A673 (cell line): ENCODE measurements around the gene ARL10. TPM values are rescaled to one million over a fixed set of nuclear protein-coding genes. Genes with fewer than 3 reads are reported as not detected.

Experiments
- BruUV-seq: library from RNA; stranded (reverse); fragments of 400-500 nt; replicated peaks from 2 replicates; lab custom pipeline; 2021; lab: Mats Ljungman, UMichigan
- CTCF ChIA-PET: fragments of 300-600 bp; sonication (Branson Sonifier 250); formaldehyde crosslinking; loops from one replicate; lab custom pipeline; 2022; ENCODE audit warnings: antibody characterized with exemption; lab: Charles Lee
- POLR2A ChIA-PET: fragments of 300-600 bp; sonication (Branson Sonifier 250); formaldehyde crosslinking; loops from one replicate; lab custom pipeline; 2022; ENCODE audit warnings: antibody characterized with exemption; ENCODE audit not compliant: low non-redundant PET; lab: Charles Lee
- DNase-seq: peaks from one replicate; pipeline ENCODE4 v3.0.0-alpha.2; 2015; ENCODE audit warnings: low spot score
- H3K27ac ChIP-seq: fragments of 200-600 bp; sonication (generic); 2 replicates; pipeline ENCODE4 v1.5.1; 2016; ENCODE audit warnings: mixed run types, low read depth, mild to moderate bottlenecking, mixed read lengths, antibody characterized with exemption, low read length; ENCODE audit not compliant: poor library complexity, severe bottlenecking
- H3K27me3 ChIP-seq: fragments of 200-600 bp; sonication (generic); replicated peaks from 2 replicates; pipeline ENCODE4 v1.6.1; 2017; ENCODE audit warnings: mixed run types, low read depth, mild to moderate bottlenecking, mixed read lengths, antibody characterized with exemption, low read length; ENCODE audit not compliant: insufficient read depth, poor library complexity
- H3K36me3 ChIP-seq: fragments of 200-600 bp; sonication (generic); 2 replicates; pipeline ENCODE4 v1.6.1; 2016; ENCODE audit warnings: mixed run types, mild to moderate bottlenecking, mixed read lengths, antibody characterized with exemption, low read length; ENCODE audit not compliant: insufficient read depth, poor library complexity, severe bottlenecking
- H3K4me1 ChIP-seq: fragments of 200-600 bp; sonication (generic); 2 replicates; pipeline ENCODE4 v1.6.1; 2017; ENCODE audit warnings: mixed run types, mild to moderate bottlenecking, mixed read lengths, antibody characterized with exemption, low read length; ENCODE audit not compliant: insufficient read depth, poor library complexity, severe bottlenecking
- H3K4me3 ChIP-seq: fragments of 200-600 bp; sonication (generic); 2 replicates; pipeline ENCODE4 v1.5.1; 2016; ENCODE audit warnings: low read depth, mixed run types, mild to moderate bottlenecking, mixed read lengths, low read length; ENCODE audit not compliant: poor library complexity, severe bottlenecking
- H3K9me3 ChIP-seq: fragments of 200-600 bp; sonication (generic); 2 replicates; pipeline ENCODE4 v1.6.1; 2016; ENCODE audit warnings: mixed run types, low read depth, mild to moderate bottlenecking, mixed read lengths, antibody characterized with exemption, low read length; ENCODE audit not compliant: poor library complexity, severe bottlenecking
- EZH2 ChIP-seq: fragments of 200-600 bp; sonication (generic); IDR thresholded peaks from 2 replicates; pipeline ENCODE4 v1.6.1; 2017; ENCODE audit warnings: borderline replicate concordance, low read depth, mild to moderate bottlenecking, mixed read lengths, antibody characterized with exemption, low read length; ENCODE audit not compliant: poor library complexity, severe bottlenecking
- intact Hi-C: fragments of 100-400 bp; cut with micrococcal nuclease; formaldehyde crosslinking; loops from one replicate; pipeline ENCODE4 v1.10.0; 2022; ENCODE audit not compliant: unreplicated experiment
- total RNA-seq: library from RNA; stranded (reverse); gene quantifications from 2 replicates; pipeline ENCODE4 v1.2.3, GENCODE V29; 2021
- TF ChIP-seq, protein P1 (sequence below): fragments of 300-800, 200-600 bp; sonication (generic); conservative IDR thresholded peaks from 2 replicates; pipeline ENCODE4 v1.5.1; 2017; ENCODE audit warnings: low read depth, mild to moderate bottlenecking, antibody characterized with exemption, low read length, moderate library complexity, mixed read lengths

Gene ARL10
- total RNA-seq, 1 experiment from 2014 or later: 13.6 TPM

DNA sequence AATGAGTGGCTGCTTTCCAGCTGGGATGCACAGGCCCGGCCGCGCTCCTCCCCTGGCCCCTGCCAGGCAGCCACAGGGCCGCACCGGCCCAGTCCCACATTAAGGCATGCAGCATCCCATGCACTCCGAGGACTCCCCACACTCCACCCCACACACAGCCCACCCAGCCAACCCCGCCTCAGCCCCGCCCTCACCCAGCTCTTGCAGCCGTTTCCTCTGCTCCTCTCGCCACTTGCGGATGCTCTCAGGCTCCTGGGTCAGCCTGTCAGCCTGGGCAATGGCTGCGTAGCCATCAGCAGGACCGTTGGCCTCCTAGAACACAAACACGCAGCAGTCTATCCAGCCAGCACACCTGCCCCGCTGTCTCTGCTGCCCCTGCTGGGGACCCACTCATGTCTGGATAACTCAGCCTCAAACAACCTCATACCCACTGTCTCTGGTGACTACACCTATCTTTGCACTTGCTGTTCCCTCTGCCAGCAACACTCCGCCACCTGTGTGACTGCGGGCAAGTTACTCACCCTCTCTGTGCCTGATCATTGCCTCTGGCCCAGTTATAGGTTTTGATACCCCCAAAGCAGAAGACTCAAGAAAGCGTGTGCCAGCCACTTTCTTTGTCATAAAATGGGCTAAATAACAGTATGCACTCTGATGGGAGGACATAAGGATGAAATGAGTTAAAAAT, 32.6 kb downstream of the ARL10 start:
- CTCF ChIA-PET: no interaction called here
- TF ChIP-seq EZH2: no peak
- TF ChIP-seq, protein P1, sequence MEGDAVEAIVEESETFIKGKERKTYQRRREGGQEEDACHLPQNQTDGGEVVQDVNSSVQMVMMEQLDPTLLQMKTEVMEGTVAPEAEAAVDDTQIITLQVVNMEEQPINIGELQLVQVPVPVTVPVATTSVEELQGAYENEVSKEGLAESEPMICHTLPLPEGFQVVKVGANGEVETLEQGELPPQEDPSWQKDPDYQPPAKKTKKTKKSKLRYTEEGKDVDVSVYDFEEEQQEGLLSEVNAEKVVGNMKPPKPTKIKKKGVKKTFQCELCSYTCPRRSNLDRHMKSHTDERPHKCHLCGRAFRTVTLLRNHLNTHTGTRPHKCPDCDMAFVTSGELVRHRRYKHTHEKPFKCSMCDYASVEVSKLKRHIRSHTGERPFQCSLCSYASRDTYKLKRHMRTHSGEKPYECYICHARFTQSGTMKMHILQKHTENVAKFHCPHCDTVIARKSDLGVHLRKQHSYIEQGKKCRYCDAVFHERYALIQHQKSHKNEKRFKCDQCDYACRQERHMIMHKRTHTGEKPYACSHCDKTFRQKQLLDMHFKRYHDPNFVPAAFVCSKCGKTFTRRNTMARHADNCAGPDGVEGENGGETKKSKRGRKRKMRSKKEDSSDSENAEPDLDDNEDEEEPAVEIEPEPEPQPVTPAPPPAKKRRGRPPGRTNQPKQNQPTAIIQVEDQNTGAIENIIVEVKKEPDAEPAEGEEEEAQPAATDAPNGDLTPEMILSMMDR: no peak
- Histone ChIP-seq H3K27me3 (no peaks in the 10 kb centered on the region), H3K4me3 (no peak overlapping the region), H3K27ac (no peak overlapping the region), H3K36me3 (no peaks in the 10 kb centered on the region), H3K9me3 (no peaks in the 10 kb centered on the region), H3K4me1 (no peaks in the 10 kb centered on the region)
- no peak for DNase-seq
- intact Hi-C loops: no loop called here
- POLR2A ChIA-PET: no interaction called here
- no TSS peak for BruUV-seq

DNA sequence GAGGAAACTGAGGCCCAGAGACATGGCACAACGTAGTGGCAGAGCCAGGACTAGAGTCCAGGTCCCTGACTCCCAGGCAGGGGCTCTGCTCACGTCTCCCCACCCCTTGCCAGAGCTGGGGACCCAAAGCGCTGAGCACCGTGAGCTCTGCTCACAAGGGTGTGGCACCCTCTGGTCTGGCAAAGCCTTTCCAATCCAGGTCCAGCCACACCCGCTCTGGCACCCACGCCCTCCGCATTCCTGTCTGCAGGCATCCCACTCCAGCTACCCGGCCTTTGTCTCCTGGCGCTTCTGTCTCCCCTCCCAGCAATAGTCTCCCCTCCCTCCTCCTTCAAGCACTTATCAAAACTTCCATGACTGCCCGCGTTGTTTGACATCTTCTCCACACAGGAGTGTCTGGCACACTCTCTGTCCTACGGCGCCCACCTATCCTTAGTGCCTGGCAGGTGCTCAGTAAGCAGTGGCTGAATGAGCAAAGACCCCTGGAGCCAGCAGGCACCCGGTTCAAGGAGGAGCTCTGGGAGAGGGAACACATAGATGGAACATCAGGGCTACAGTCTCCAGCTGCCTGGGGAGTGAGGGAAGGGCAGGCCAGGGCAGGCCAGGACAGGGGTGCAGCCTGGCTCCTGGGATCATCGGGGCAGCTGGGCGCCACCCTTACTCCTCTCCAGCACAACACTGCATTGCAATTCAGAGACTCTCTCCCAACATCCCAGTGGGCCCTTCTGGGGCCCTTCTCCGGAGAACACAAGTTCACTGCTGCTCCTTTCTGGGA, 35.3 kb downstream of the ARL10 start:
- H3K4me1 ChIP-seq: no peaks in the 10 kb centered on the region
- TF ChIP-seq, protein P1: no peak
- no peak for TF ChIP-seq EZH2
- no peaks in the 10 kb centered on the region for H3K9me3 ChIP-seq
- ChIA-PET CTCF (no interaction called here), POLR2A (no interaction called here)
- no peak for DNase-seq
- H3K4me3 ChIP-seq: no peak overlapping the region
- no peaks in the 10 kb centered on the region for H3K27me3 ChIP-seq
- no TSS peak for BruUV-seq
- intact Hi-C loops: no loop called here
- H3K27ac ChIP-seq: no peak overlapping the region
- no peaks in the 10 kb centered on the region for H3K36me3 ChIP-seq

DNA sequence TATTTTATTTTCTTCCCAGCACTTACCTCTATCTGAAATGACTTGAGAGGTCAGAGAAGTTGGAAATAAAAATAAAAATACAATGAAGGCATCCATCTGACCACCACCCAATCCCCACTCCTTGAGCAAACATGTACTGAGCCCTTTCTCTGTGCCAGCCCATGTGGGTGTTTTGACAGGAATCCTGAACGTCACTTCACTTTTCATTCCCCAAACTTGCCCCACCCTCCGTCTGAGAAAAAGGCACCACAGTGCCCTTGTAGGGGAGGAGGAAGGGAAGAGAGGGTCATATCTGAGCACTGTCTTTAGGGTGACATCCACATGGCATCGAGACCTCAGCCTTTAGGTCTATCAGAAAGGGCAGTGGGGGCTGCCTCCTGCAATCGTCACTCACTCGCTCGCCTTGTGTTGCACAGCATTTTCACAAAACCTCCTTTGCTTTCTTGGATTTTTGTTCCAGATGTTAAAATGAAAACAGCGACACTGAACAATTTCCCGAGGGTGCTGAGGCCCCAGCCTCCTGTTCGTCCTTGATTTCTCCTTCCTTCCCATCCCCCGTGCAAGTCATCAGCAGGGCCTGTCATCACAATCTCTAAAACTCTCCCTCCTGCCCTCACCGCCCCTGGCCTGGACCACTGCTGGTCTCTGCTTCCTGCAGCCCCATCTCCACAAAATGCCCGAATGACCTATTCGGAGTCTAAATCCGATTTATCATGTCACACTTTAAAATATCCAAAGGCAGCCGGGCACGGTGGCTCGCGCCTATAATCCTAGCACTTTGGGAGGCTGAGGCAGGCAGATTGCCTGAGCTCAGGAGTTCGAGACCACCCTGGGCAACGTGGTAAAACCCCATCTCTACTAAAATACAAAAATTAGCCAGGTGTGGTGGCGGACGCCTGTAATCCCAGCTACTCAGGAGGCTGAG, 36.3 kb downstream of the ARL10 start:
- TF ChIP-seq, protein P1: no peak
- TF ChIP-seq EZH2: no peak
- DNase-seq: no peak
- ChIA-PET CTCF (no interaction called here), POLR2A (no interaction called here)
- Histone ChIP-seq H3K9me3 (no peaks in the 10 kb centered on the region), H3K36me3 (no peaks in the 10 kb centered on the region), H3K4me1 (no peaks in the 10 kb centered on the region), H3K4me3 (no peak overlapping the region), H3K27ac (no peak overlapping the region), H3K27me3 (no peaks in the 10 kb centered on the region)
- BruUV-seq: no TSS peak
- intact Hi-C loops: no loop called here
